Activated CD8-positive, alpha-beta memory T cell treated with anti-CD3 and anti-CD28 coated beads for 48 hours (primary cell): Measurements from ENCODE around the gene MYH11.
"Not testable (repeated sequence)": the region's sequence is repeated elsewhere in the genome, so short reads cannot be mapped to it uniquely, and the experiment has no call there.

Experiments used
- DNase-seq, 3 experiments: peaks; one replicate each; pipeline ENCODE4 v3.0.0-alpha.2; 2020; ENCODE audit warnings: low read depth in 2 of 3, low spot score in 2 of 3

The MYH11 gene

GRCh38 chr16:15879255-15879811, 22.5 kb upstream of the MYH11 start:
- DNase-seq: no peak

GRCh38 chr16:15876503-15876902, 19.7 kb upstream of the MYH11 start:
- DNase-seq: no peak

- no peak for DNase-seq
These were observed 18.0 kb upstream of the MYH11 start for GRCh38 chr16:15874745-15875314.

- DNase-seq: no peak
These were observed 16.9 kb upstream of the MYH11 start for GRCh38 chr16:15873737-15874136.

GRCh38 chr16:15873301-15873700, 16.5 kb upstream of the MYH11 start:
- DNase-seq: no peak

- DNase-seq: no peak
These were observed 13.2 kb upstream of the MYH11 start for GRCh38 chr16:15870011-15870410.

- no peak for DNase-seq
These were observed 9.6 kb upstream of the MYH11 start for GRCh38 chr16:15866451-15866850.

GRCh38 chr16:15865742-15866141, 8.9 kb upstream of the MYH11 start:
- DNase-seq: no peak

- DNase-seq: no peak
These were observed 8.1 kb upstream of the MYH11 start for GRCh38 chr16:15864939-15865338.

- no peak for DNase-seq
These were observed 5.2 kb upstream of the MYH11 start for GRCh38 chr16:15861996-15862395.

GRCh38 chr16:15858921-15859668, 2.3 kb upstream of the MYH11 start:
- no peak for DNase-seq

GRCh38 chr16:15857724-15858560, 1.1 kb upstream of the MYH11 start:
- DNase-seq: no peak

GRCh38 chr16:15856182-15856581, 646 bp downstream of the MYH11 start:
- DNase-seq: no peak

GRCh38 chr16:15855704-15856003, 1.2 kb downstream of the MYH11 start:
- no peak for DNase-seq

- no peak for DNase-seq
These were observed 1.7 kb downstream of the MYH11 start for GRCh38 chr16:15854906-15855703.

- DNase-seq: no peak
These were observed 2.8 kb downstream of the MYH11 start for GRCh38 chr16:15854061-15854460.

GRCh38 chr16:15853021-15853420, 3.8 kb downstream of the MYH11 start:
- no peak for DNase-seq

- not testable (repeated sequence) for DNase-seq
These were observed 6.3 kb downstream of the MYH11 start for GRCh38 chr16:15850555-15850954.

GRCh38 chr16:15849209-15849981, 7.4 kb downstream of the MYH11 start:
- DNase-seq: no peak

- DNase-seq: no peak
These were observed 9.1 kb downstream of the MYH11 start for GRCh38 chr16:15847611-15848175.
